Measurements from ENCODE around the gene SLC24A5.
A peak's percentile ranks its signal among the peaks of the same experiment; 100 is the strongest.

Gene SLC24A5

GRCh38 chr15:48119277-48119676, 1.5 kb upstream of the SLC24A5 start:
- DNase-seq = no peak

- no peak for DNase-seq
These were observed 1.1 kb downstream of the SLC24A5 start for GRCh38 chr15:48121849-48122248.

- DNase-seq = no peak
These were observed 6.0 kb downstream of the SLC24A5 start for GRCh38 chr15:48126667-48127355.

- DNase-seq = no peak
These were observed 10.5 kb downstream of the SLC24A5 start for GRCh38 chr15:48131324-48131723.

- DNase-seq = no peak
These were observed 12.1 kb downstream of the SLC24A5 start for GRCh38 chr15:48132874-48133273.

- no peak for DNase-seq
These were observed 23.1 kb downstream of the SLC24A5 start for GRCh38 chr15:48143856-48144255.

GRCh38 chr15:48144889-48145288, 24.1 kb downstream of the SLC24A5 start:
- DNase-seq = no peak

GRCh38 chr15:48145923-48146322, 25.1 kb downstream of the SLC24A5 start:
- DNase-seq = no peak

- no peak for DNase-seq
These were observed 26.6 kb downstream of the SLC24A5 start for GRCh38 chr15:48147358-48147757.

GRCh38 chr15:48149858-48150257, 29.1 kb downstream of the SLC24A5 start:
- no peak for DNase-seq

- DNase-seq = no peak
These were observed 32.7 kb downstream of the SLC24A5 start for GRCh38 chr15:48153526-48153925.

GRCh38 chr15:48168616-48169015, 47.8 kb downstream of the SLC24A5 start:
- no peak for DNase-seq

GRCh38 chr15:48170981-48171380, 50.2 kb downstream of the SLC24A5 start:
- no peak for DNase-seq

- DNase-seq = no peak
These were observed 54.3 kb downstream of the SLC24A5 start for GRCh38 chr15:48175126-48175525.

GRCh38 chr15:48176112-48176511, 55.3 kb downstream of the SLC24A5 start:
- no peak for DNase-seq

- DNase-seq = no peak
These were observed 56.2 kb downstream of the SLC24A5 start for GRCh38 chr15:48176957-48177356.

GRCh38 chr15:48177383-48177765, 56.6 kb downstream of the SLC24A5 start:
- DNase-seq = peak; percentile 58

- DNase-seq = peak; percentile 76
These were observed 57.2 kb downstream of the SLC24A5 start, which contains the start of gene MYEF2 for GRCh38 chr15:48177766-48178647. Gene MYEF2 (minus strand): TSS chr15:48178295. CDS start chr15:48178237, 58 bp downstream.

- DNase-seq = no peak
These were observed 57.8 kb downstream of the SLC24A5 start for GRCh38 chr15:48178648-48178931.

- no peak for DNase-seq
These were observed 62.0 kb downstream of the SLC24A5 start for GRCh38 chr15:48182749-48183148.

- DNase-seq = no peak
These were observed 64.7 kb downstream of the SLC24A5 start for GRCh38 chr15:48185529-48185928.

GRCh38 chr15:48186271-48186670, 65.5 kb downstream of the SLC24A5 start:
- no peak for DNase-seq

- DNase-seq = peak; percentile 11
These were observed 70.3 kb downstream of the SLC24A5 start for GRCh38 chr15:48190932-48191573.

All from CD4-positive, alpha-beta T cell treated with Interleukin-17A for 1 hour (primary cell).